SK-N-SH (cell line): ENCODE data around the gene IL31. TPM values are rescaled to one million over a fixed set of nuclear protein-coding genes. Genes with fewer than 3 reads are reported as not detected.
A peak's percentile ranks its signal among the peaks of the same experiment; 100 is the strongest.
"Not testable (repeated sequence)": the region's sequence is repeated elsewhere in the genome, so short reads cannot be mapped to it uniquely, and the experiment has no call there.

ENCODE experiments used
- CTCF ChIA-PET: fragments of 300-600, 350-600 bp; formaldehyde crosslinking; extraction: SDS; loops from one replicate; lab custom pipeline; 2021; lab: Yijun Ruan, JAX
- POLR2A ChIA-PET: fragments of 350-600 bp; sonication (Branson Sonifier 250); formaldehyde crosslinking; extraction: SDS; loops from one replicate; lab custom pipeline; 2020; ENCODE audit warnings: antibody characterized with exemption, inconsistent platforms; lab: Yijun Ruan, JAX
- DNase-seq: peaks from one replicate; pipeline ENCODE4 v3.0.0; 2012
- H2AFZ ChIP-seq: fragments of 200-600 bp; sonication (generic); 2 replicates; pipeline ENCODE4 v1.8.1; 2016; ENCODE audit warnings: antibody characterized with exemption, mild to moderate bottlenecking, low read depth
- H3F3A ChIP-seq: fragments of 200-600 bp; sonication (generic); replicated peaks from 2 replicates; pipeline ENCODE3; 2016; ENCODE audit warnings: antibody characterized with exemption, mild to moderate bottlenecking; ENCODE audit not compliant: insufficient read depth
- H3K27ac ChIP-seq, 2 experiments: fragments of 200-500 bp in 1 of 2; fragments of 200-600 bp in 1 of 2; sonication (Bioruptor generic) in 1 of 2; sonication (generic), shearing (Covaris generic) in 1 of 2; 2 replicates each; pipeline versions ENCODE4 v1.5.1 to v1.6.1; 2014 to 2016; ENCODE audit warnings: low read depth in 2 of 2, inconsistent platforms in 1 of 2, low read length in 1 of 2, mild to moderate bottlenecking in 1 of 2, mixed read lengths in 1 of 2
- H3K27me3 ChIP-seq: fragments of 200-600 bp; sonication (generic), shearing (Covaris generic); 2 replicates; pipeline ENCODE4 v1.6.1; 2016; ENCODE audit warnings: mixed run types; ENCODE audit not compliant: insufficient read depth
- H3K36me3 ChIP-seq, 2 experiments: fragments of 200-500 bp in 1 of 2; fragments of 200-600 bp in 1 of 2; sonication (Bioruptor generic) in 1 of 2; sonication (generic) in 1 of 2; replicated peaks in 1 of 2; 2 replicates each; pipeline versions ENCODE3 to v1.5.1; 2014 to 2016; ENCODE audit warnings: low read length in 1 of 2, mild to moderate bottlenecking in 1 of 2; ENCODE audit not compliant: insufficient read depth in 2 of 2, control insufficient read depth in 1 of 2
- H3K4me1 ChIP-seq, 2 experiments: fragments of 200-500 bp in 1 of 2; fragments of 200-600 bp in 1 of 2; sonication (Bioruptor generic) in 1 of 2; sonication (generic), shearing (Covaris generic) in 1 of 2; 2 replicates each; pipeline versions ENCODE4 v1.5.1 to v1.6.1; 2014 to 2016; ENCODE audit warnings: low read depth in 1 of 2, low read length in 1 of 2, mixed run types in 1 of 2; ENCODE audit not compliant: insufficient read depth in 2 of 2, control insufficient read depth in 1 of 2
- H3K4me2 ChIP-seq: fragments of 200-600 bp; sonication (generic), shearing (Covaris generic); 2 replicates; pipeline ENCODE4 v1.6.1; 2017; ENCODE audit warnings: mixed run types
- H3K4me3 ChIP-seq, 2 experiments: fragments of 200-500 bp in 1 of 2; fragments of 200-600 bp in 1 of 2; sonication (Bioruptor generic) in 1 of 2; sonication (generic), shearing (Covaris generic) in 1 of 2; 2 replicates each; pipeline versions ENCODE4 v1.5.1 to v1.8.1; 2014 to 2016; ENCODE audit warnings: low read depth in 2 of 2, inconsistent platforms in 1 of 2, low read length in 1 of 2, mild to moderate bottlenecking in 1 of 2, mixed read lengths in 1 of 2, moderate library complexity in 1 of 2
- H3K79me2 ChIP-seq: fragments of 200-600 bp; sonication (generic); 2 replicates; pipeline ENCODE4 v1.8.1; 2017; ENCODE audit warnings: mild to moderate bottlenecking; ENCODE audit not compliant: insufficient read depth
- H3K9ac ChIP-seq: fragments of 200-600 bp; sonication (generic); 2 replicates; pipeline ENCODE4 v1.6.1; 2017; ENCODE audit warnings: mixed run types
- H3K9me2 ChIP-seq: fragments of 200-600 bp; sonication (generic); 2 replicates; pipeline ENCODE4 v1.6.1; 2017; ENCODE audit warnings: mixed run types
- H3K9me3 ChIP-seq: fragments of 200-600 bp; sonication (generic); 2 replicates; pipeline ENCODE4 v1.6.1; 2017; ENCODE audit warnings: mixed run types, mild to moderate bottlenecking, moderate library complexity
- H4K20me1 ChIP-seq: fragments of 200-600 bp; sonication (generic); 2 replicates; pipeline ENCODE4 v1.6.1; 2017; ENCODE audit warnings: mild to moderate bottlenecking, mixed run types; ENCODE audit not compliant: insufficient read depth
- EP300 ChIP-seq, 2 experiments: IDR thresholded peaks; 2 replicates each; pipeline versions ENCODE4 v1.4.0 to v1.6.1; 2012; ENCODE audit warnings: borderline replicate concordance in 1 of 2, low read depth in 1 of 2, low read length in 1 of 2
- FOSL2 ChIP-seq: IDR thresholded peaks from 2 replicates; pipeline ENCODE4 v1.4.0; 2012; ENCODE audit warnings: low read depth, mild to moderate bottlenecking, moderate library complexity, borderline replicate concordance
- FOXJ3 ChIP-seq: sonication (generic); formaldehyde crosslinking; IDR thresholded peaks from 2 replicates; pipeline ENCODE4 v1.5.1; 2020; ENCODE audit warnings: mild to moderate bottlenecking, missing genetic modification reagents
- FOXM1 ChIP-seq: IDR thresholded peaks from 2 replicates; pipeline ENCODE4 v1.4.0; 2012; ENCODE audit warnings: low read depth, mild to moderate bottlenecking
- GABPA ChIP-seq: IDR thresholded peaks from 2 replicates; pipeline ENCODE4 v1.4.0; 2012; ENCODE audit warnings: low read depth, mild to moderate bottlenecking
- MAX ChIP-seq: IDR thresholded peaks from 2 replicates; pipeline ENCODE4 v1.4.0; 2012; ENCODE audit warnings: low read depth
- NRF1 ChIP-seq: IDR thresholded peaks from 2 replicates; pipeline ENCODE4 v1.6.1; 2012; ENCODE audit warnings: low read depth, mild to moderate bottlenecking, low read length
- TAF1 ChIP-seq: IDR thresholded peaks from 2 replicates; pipeline ENCODE4 v1.6.1; 2012; ENCODE audit warnings: low read depth, mild to moderate bottlenecking, low read length, moderate library complexity, borderline replicate concordance
- TEAD4 ChIP-seq: IDR thresholded peaks from 2 replicates; pipeline ENCODE4 v1.4.0; 2012; ENCODE audit warnings: mild to moderate bottlenecking, borderline replicate concordance; ENCODE audit not compliant: insufficient read depth
- USF1 ChIP-seq: IDR thresholded peaks from 2 replicates; pipeline ENCODE4 v1.4.0; 2012; ENCODE audit warnings: low read depth, borderline replicate concordance
- YY1 ChIP-seq: IDR thresholded peaks from 2 replicates; pipeline ENCODE4 v1.4.0; 2012; ENCODE audit warnings: low read depth, mild to moderate bottlenecking
- WGBS: methylation state at CpG from one replicate; pipeline ENCODE4 v1.1.6; 2017; ENCODE audit warnings: low lambda C conversion rate; 5-methylcytosine and 5-hydroxymethylcytosine counted together
- polyA plus RNA-seq, 3 experiments: library from polyadenylated mRNA; depleted of rRNA; stranded (reverse); fragments of >200 nt; gene quantifications; 2 replicates each; pipeline ENCODE4 v1.2.3, GENCODE V29; 2012
- TF ChIP-seq, protein P1 (sequence below): IDR thresholded peaks from 2 replicates; pipeline ENCODE4 v1.4.0; 2012; ENCODE audit warnings: low read depth, borderline replicate concordance

Gene IL31
- polyA plus RNA-seq, 1 of the 3 experiments (the other 2 are of a cell fraction) = not detected

DNA sequence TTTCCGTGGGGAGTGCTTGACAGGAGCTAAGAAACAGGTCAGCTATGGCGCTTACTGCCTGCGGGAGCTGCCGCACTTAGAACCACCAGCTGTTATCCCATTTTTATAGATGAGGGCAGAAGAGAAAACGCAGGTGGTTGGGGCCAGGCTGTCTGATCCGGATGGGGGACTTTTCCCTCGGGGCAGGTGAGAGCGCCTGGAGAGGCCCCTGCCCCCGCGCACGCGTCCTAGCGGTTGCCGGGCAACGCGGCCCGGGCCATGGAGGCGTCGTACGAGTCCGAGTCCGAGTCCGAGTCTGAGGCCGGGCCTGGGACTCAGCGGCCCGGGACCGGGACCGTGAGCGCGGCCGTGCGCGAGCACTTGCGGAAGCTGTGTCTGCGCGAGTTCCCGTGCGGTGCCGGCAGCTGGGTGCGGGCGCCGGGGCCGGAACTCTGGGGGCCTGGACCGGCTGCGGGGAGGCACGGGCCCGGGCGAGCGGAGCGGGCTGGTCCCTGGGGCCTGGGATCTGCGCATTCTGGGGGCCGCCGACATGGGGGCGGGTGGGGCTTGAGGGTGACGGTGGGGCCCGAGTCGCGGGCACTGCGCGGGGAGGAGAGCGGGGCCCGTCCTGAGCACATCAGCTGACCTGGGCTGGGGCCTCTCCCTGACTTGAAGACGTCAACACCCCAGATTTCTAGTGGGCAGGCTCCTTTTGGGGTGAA lies 9.0 kb upstream of the IL31 start, which contains the start of gene LRRC43:
LRRC43 (plus strand) TSS at position 237 of the 701 bp plus-strand sequence; CDS start at position 259, 22 bp downstream.
- H3K4me3 ChIP-seq = peak within 1 kb of the TSS; percentile 39 to 46; a peak in 3 of 4 replicates
- ChIA-PET CTCF (interaction anchor here (1.1 to 2.2 kb wide), 7 partner anchors 8 to 173 kb away, joined by 3 to 14 read pairs (median 4); no protein-coding TSS in a partner anchor), POLR2A (no interaction called here)
- peaks cover 5% of the 10 kb centered on the region for H3F3A ChIP-seq
- no peaks in the 10 kb centered on the region for H4K20me1 ChIP-seq
- H3K36me3 ChIP-seq = no peaks in the 10 kb centered on the region
- TF ChIP-seq EP300 (IDR thresholded peaks at IDR 0.05; ENCODE audit: borderline replicate concordance in 1 of 2, low read depth in 1 of 2, low read length in 1 of 2) = 0 out of 4 replicates have a peak, but pooled peaks of 1 of the 2 experiments have one; percentile 24
- 0 out of 2 replicates have a peak, but pooled peaks have one; percentile 16 for TF ChIP-seq NRF1
- TF ChIP-seq MAX = no peak
- no peaks in the 10 kb centered on the region for H3K9me3 ChIP-seq
- H3K27me3 ChIP-seq = no peaks in the 10 kb centered on the region
- peak within 1 kb of the TSS; percentile 70; the same call in 1 of the 2 replicates for H2AFZ ChIP-seq
- H3K9ac ChIP-seq = no peak within 1 kb of the TSS
- H3K27ac ChIP-seq = no peak within 1 kb of the TSS
- DNase-seq = peak; percentile 83
- WGBS = 25% methylated on average over 26 of the region's 63 CpGs
- H3K4me2 ChIP-seq = peak within 1 kb of the TSS; percentile 63
- no peaks in the 10 kb centered on the region; a peak in 1 of 4 replicates for H3K4me1 ChIP-seq
- no peaks in the 10 kb centered on the region for H3K9me2 ChIP-seq
- H3K79me2 ChIP-seq = no peaks in the 10 kb centered on the region

GRCh38 chr12:122176473-122176872 lies 2.5 kb upstream of the IL31 start:
- DNase-seq, H3K27me3 ChIP-seq, H3K27ac ChIP-seq, POLR2A ChIA-PET, H3F3A ChIP-seq, H4K20me1 ChIP-seq, H2AFZ ChIP-seq, H3K9me2 ChIP-seq, H3K79me2 ChIP-seq, H3K36me3 ChIP-seq, H3K4me1 ChIP-seq, H3K9ac ChIP-seq, H3K4me2 ChIP-seq, H3K9me3 ChIP-seq, H3K4me3 ChIP-seq: not testable (repeated sequence)
- 76% methylated on average over 4 of the region's 4 CpGs for WGBS
- CTCF ChIA-PET = interaction anchor here (1.3 to 2.2 kb wide), 2 partner anchors 14 to 22 kb away, joined by 4 to 7 read pairs; no protein-coding TSS in a partner anchor

DNA sequence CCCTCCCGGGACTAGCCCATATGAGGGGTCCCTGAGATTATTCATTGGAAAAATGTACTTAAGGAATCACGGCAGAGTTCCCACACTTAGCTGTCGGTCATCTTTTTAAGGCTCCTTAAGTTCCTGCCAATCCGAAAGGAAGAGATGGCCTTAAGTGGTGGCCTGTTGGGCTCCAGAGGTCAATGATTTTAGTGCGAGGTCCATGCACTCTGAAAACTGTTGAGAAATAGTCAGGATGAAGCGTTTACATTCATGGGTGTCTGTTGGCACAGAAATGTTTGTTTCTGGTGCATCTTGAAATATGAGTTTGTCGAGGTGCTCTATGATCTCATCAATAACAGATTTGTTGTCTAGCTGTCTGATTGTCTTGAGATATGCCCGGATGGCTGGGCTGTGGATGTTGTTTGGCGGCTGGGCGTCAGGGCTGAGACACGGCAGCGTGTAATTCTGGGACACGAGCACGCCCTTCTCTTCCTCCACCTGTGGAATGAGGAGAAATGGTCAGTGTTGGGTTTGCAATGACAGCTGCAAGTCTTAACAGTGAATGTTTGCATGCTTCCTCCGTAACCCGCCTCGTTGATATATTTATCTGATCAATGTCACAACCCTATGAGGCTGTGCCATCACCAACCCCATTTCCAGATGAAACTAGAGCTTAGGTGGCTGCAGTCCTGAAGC lies 1.6 kb downstream of the IL31 start:
- TF ChIP-seq FOXM1 = no peak
- TF ChIP-seq FOXJ3 (CRISPR knock-in tag) = no peak
- no peak for TF ChIP-seq MAX
- TF ChIP-seq YY1 = no peak
- TF ChIP-seq, protein P1, sequence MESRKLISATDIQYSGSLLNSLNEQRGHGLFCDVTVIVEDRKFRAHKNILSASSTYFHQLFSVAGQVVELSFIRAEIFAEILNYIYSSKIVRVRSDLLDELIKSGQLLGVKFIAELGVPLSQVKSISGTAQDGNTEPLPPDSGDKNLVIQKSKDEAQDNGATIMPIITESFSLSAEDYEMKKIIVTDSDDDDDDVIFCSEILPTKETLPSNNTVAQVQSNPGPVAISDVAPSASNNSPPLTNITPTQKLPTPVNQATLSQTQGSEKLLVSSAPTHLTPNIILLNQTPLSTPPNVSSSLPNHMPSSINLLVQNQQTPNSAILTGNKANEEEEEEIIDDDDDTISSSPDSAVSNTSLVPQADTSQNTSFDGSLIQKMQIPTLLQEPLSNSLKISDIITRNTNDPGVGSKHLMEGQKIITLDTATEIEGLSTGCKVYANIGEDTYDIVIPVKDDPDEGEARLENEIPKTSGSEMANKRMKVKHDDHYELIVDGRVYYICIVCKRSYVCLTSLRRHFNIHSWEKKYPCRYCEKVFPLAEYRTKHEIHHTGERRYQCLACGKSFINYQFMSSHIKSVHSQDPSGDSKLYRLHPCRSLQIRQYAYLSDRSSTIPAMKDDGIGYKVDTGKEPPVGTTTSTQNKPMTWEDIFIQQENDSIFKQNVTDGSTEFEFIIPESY = no peak
- TF ChIP-seq FOSL2 = no peak
- no peak for TF ChIP-seq TEAD4
- no peak for TF ChIP-seq USF1
- TF ChIP-seq GABPA = no peak
- no peak for TF ChIP-seq TAF1
- H3K4me3 ChIP-seq = no peak overlapping the region
- no peaks in the 10 kb centered on the region for H4K20me1 ChIP-seq
- POLR2A ChIA-PET = no interaction called here
- CTCF ChIA-PET = interaction anchor here (0.7 kb wide), 1 partner anchor 19 kb away, joined by 4 read pairs; no protein-coding TSS in a partner anchor
- 86% methylated on average over 17 of the region's 17 CpGs for WGBS
- no peak overlapping the region for H3K27ac ChIP-seq
- no peak overlapping the region for H3K9ac ChIP-seq
- no peak for DNase-seq
- no peaks in the 10 kb centered on the region for H3K27me3 ChIP-seq
- no peaks in the 10 kb centered on the region for H3K36me3 ChIP-seq
- no peaks in the 10 kb centered on the region for H3K9me2 ChIP-seq
- H3K9me3 ChIP-seq = no peaks in the 10 kb centered on the region
- no peak overlapping the region for H2AFZ ChIP-seq
- H3F3A ChIP-seq = no peaks in the 10 kb centered on the region
- no peaks in the 10 kb centered on the region for H3K79me2 ChIP-seq
- no peaks in the 10 kb centered on the region for H3K4me1 ChIP-seq
- no peak overlapping the region for H3K4me2 ChIP-seq
